HG03175 (cell line): ENCODE data around the gene ADCY10.

Source experiments
- ATAC-seq: cut with Tn5 transposase; IDR thresholded peaks from one replicate; pipeline ENCODE4 v1.9.1; 2021; ENCODE audit warnings: mild to moderate bottlenecking, moderate library complexity; ENCODE audit not compliant: unreplicated experiment

ADCY10 gene

GRCh38 chr1:167790117-167790516 is 123.8 kb downstream of the ADCY10 start:
- no peak for ATAC-seq

GRCh38 chr1:167789501-167789900 is 124.4 kb downstream of the ADCY10 start:
- no peak for ATAC-seq

GRCh38 chr1:167786502-167786901 is 127.4 kb downstream of the ADCY10 start:
- no peak for ATAC-seq

GRCh38 chr1:167784876-167785550 is 128.9 kb downstream of the ADCY10 start:
- no peak for ATAC-seq

- ATAC-seq = no peak
These were observed 131.0 kb downstream of the ADCY10 start for GRCh38 chr1:167782946-167783345.

GRCh38 chr1:167781558-167781957 is 132.4 kb downstream of the ADCY10 start:
- ATAC-seq = no peak

- ATAC-seq = no peak
These were observed 136.7 kb downstream of the ADCY10 start for GRCh38 chr1:167777269-167777650.

GRCh38 chr1:167776616-167777268 is 137.2 kb downstream of the ADCY10 start:
- ATAC-seq = no peak

GRCh38 chr1:167776151-167776550 is 137.8 kb downstream of the ADCY10 start:
- ATAC-seq = no peak

GRCh38 chr1:167775178-167775577 is 138.8 kb downstream of the ADCY10 start:
- no peak for ATAC-seq

GRCh38 chr1:167774710-167775109 is 139.2 kb downstream of the ADCY10 start:
- ATAC-seq = no peak

- ATAC-seq = no peak
These were observed 140.4 kb downstream of the ADCY10 start for GRCh38 chr1:167773516-167773915.

GRCh38 chr1:167772436-167772835 is 141.5 kb downstream of the ADCY10 start:
- ATAC-seq = no peak

- no peak for ATAC-seq
These were observed 143.8 kb downstream of the ADCY10 start for GRCh38 chr1:167770127-167770526.

- ATAC-seq = no peak
These were observed 146.2 kb downstream of the ADCY10 start for GRCh38 chr1:167767761-167768160.

GRCh38 chr1:167766538-167766937 is 147.4 kb downstream of the ADCY10 start:
- no peak for ATAC-seq

GRCh38 chr1:167765496-167765895 is 148.4 kb downstream of the ADCY10 start:
- ATAC-seq = no peak

- no peak for ATAC-seq
These were observed 149.2 kb downstream of the ADCY10 start for GRCh38 chr1:167764458-167765330.

GRCh38 chr1:167763525-167764220 is 150.3 kb downstream of the ADCY10 start:
- ATAC-seq = no peak

GRCh38 chr1:167762061-167762746 is 151.7 kb downstream of the ADCY10 start:
- ATAC-seq = no peak

- no peak for ATAC-seq
These were observed 152.5 kb downstream of the ADCY10 start for GRCh38 chr1:167761400-167761799.
